LNCAP (cell line): Measurements from ENCODE around the gene OR8B2.

Experiments used
- CTCF ChIP-seq: fragments of 450-650 bp; IDR thresholded peaks from 2 replicates; pipeline ENCODE4 v1.5.1; 2017; ENCODE audit warnings: mild to moderate bottlenecking

The OR8B2 gene

GRCh38 chr11:124384399-124384798, at the start of gene OR8B2:
Gene OR8B2, minus strand, starts transcription at chr11:124384499. Its CDS starts 1,156 bp downstream, at chr11:124383343.
- TF ChIP-seq CTCF = no peak

GRCh38 chr11:124429599-124429998, 45.3 kb upstream of the OR8B2 start:
- no peak for TF ChIP-seq CTCF

GRCh38 chr11:124424384-124424921, 40.2 kb upstream of the OR8B2 start, which contains the start of gene OR8B4:
Gene OR8B4, minus strand, starts transcription at chr11:124424871. Its CDS starts 0 bp downstream, at chr11:124424871.
- no peak for TF ChIP-seq CTCF

GRCh38 chr11:124421043-124421442, 36.7 kb upstream of the OR8B2 start:
- TF ChIP-seq CTCF = no peak

GRCh38 chr11:124415356-124415923, 31.1 kb upstream of the OR8B2 start:
- TF ChIP-seq CTCF = peak; percentile 78

GRCh38 chr11:124409906-124410305, 25.6 kb upstream of the OR8B2 start:
- TF ChIP-seq CTCF = no peak

- no peak for TF ChIP-seq CTCF
Observed at GRCh38 chr11:124405581-124405980, 21.3 kb upstream of the OR8B2 start.
